HG03159 (cell line): ENCODE data around the gene JUP.

Experiments
- ATAC-seq: cut with Tn5 transposase; IDR thresholded peaks from one replicate; pipeline ENCODE4 v1.9.1; 2021; ENCODE audit warnings: mild to moderate bottlenecking, moderate library complexity; ENCODE audit not compliant: unreplicated experiment

Gene JUP

DNA sequence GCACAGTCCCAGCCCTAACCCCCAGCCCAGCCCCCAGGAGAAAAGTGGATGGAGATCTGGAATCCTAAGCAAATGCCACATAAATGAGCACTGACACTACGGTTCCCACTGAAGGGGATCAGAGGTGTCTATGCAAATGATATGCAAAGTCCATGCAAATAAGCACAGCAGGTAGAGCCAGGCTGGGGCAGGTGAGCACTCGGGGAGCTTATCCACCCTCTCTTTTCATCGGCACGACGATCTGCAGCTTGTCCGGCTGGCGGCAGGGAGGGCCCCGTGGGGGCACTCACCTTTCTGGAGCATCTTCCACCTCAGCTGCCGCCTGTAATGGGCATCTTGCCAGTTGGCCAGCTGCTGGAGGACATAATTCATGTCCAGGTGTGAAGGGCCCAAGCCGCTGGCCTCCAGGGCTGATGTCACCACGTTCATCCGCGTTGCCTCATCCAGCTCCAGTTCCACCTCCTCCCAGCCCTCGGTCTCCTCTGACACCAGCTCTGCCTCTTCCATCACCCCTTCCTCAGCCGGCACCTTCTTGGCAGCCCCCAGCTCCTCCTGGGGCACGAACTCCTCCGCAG lies 61.9 kb downstream of the JUP start:
- ATAC-seq = no peak

DNA sequence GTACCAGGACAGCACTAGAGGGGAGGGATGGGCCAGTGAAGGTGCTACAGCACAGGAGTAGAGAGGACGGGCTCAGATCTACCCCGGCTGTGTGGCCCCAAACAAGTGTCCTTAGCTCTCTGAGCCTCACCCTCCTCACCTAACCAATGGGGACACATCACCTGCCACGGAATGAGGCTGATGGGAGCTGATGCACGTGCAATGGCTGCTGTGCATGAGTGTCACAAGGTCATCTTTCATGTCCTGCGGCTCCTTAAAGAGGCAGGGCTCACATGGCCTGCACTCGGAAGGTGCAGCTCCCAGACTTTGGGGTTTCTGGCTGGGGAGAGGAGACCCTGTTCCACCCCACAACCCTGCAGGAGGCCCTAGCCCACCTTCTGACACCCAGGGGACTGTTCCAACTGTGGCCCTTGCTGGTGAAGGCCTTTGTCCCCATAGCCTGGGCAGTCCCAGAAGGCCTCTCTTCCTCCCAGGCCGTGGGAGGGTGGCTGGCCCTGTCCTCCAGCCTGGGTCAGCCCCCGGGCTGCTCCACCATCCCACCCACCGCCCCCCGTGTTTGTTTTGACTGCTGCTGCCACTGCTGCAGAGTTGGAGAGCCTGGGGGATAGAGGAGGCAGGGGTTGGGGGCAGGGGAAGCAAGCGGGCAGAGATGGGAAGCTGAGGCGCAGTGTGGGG lies 62.6 kb downstream of the JUP start:
- no peak for ATAC-seq

- no peak for ATAC-seq
Measured at GRCh38 chr17:41722231-41722630, 64.3 kb downstream of the JUP start.

- ATAC-seq = no peak
Measured at GRCh38 chr17:41718287-41718645, 68.2 kb downstream of the JUP start.

DNA sequence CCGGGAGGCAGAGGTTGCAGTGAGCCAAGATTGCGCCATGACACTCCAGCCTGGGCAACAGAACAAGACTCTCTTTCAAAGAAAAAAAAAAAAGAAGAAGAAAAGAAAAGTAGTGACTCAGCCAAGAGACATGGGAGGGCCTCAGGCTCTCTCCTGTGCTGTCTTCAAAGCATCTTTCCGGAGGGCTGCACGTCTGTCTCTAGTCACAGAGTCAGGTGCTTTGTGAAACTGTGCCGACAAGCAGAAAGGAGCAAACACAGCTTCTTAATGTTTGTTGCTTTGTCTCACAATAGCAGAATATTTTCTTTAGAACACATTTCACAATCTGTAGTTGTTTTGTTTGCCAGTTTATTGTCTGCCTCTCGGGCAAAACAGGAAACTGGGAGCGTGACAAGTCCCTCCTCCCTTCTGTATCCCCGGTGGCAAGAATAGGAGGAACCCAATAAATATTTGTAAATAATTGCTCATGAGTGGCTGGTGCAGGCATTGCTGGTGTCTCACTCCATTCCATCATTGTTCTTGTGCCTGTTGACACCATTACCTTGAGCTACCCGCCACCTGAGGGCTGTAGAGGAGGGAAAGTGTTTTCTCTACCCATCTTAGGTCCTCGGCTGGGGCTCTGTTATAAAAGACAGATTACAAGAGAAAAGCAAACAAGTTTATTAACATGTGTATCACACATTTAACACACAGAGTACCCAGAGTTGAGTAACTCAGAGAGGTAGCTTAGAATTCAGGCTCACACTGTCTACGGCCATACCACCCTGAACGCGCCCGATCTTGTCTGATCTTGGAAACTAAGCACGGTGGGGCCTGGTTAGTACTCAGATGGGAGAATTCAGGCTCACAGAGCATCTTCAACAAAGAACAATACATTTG lies 68.9 kb downstream of the JUP start:
- ATAC-seq = no peak

GRCh38 chr17:41711669-41712400 lies 74.7 kb downstream of the JUP start, which contains the start of gene GAST:
Gene GAST, plus strand, starts transcription at chr17:41712331. Its CDS starts 3,106 bp downstream, at chr17:41715437.
- ATAC-seq = no peak

GRCh38 chr17:41710472-41711090 lies 75.9 kb downstream of the JUP start:
- ATAC-seq = no peak

GRCh38 chr17:41707803-41708669 lies 78.5 kb downstream of the JUP start:
- ATAC-seq = no peak

DNA sequence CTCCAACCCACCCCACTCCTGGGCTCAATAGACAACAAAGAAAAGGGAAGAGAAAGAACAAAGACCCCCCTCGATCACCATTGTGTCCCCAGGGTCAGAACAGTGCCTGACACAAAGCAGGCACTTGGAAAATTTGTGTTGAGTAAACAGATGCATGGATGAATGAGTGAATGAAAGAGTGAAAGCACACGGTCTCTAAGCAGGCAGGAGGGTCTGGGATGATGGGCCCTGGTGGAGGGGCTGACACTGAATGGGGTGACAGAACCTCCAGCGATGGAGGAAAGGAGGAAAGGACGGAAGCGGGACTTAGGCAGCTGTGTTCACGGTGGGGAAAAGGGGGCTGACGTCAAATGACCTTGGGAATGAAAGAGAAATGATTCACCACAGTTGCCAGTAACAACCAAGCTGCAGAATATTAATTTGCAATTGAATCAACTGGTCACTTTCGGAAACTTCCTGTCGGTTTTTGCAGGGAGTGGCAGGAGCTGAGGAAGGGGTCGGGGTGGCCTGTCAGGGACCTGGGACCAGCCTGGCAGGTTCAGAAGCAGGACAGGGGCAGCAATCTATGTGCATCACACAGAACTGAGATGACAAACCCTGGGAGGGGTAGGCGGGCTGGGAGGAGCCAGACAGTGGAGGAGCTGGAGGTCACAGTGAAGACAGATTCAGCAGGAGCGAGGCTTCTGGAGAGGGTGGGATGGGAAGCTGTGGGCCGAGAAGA lies 81.1 kb downstream of the JUP start:
- no peak for ATAC-seq
